Tibial nerve (tissue), 4 donors: ENCODE data around the gene FCHSD2. TPM values are rescaled to one million over a fixed set of nuclear protein-coding genes. Genes with fewer than 3 reads are reported as not detected.
"Not testable (repeated sequence)": the region's sequence is repeated elsewhere in the genome, so short reads cannot be mapped to it uniquely, and the experiment has no call there.

Experiments
- DNase-seq, 2 donors: peaks; one replicate each; pipeline ENCODE4 v3.0.0-alpha.2; 2019; ENCODE audit warnings: low spot score in 2 of 2
- H3K27ac ChIP-seq, 4 donors: fragments of 200-600 bp; sonication (generic) in 3 of 4; one replicate each; pipeline ENCODE4 v1.5.1; 2017 to 2019; ENCODE audit warnings: mild to moderate bottlenecking in 1 of 4
- H3K27me3 ChIP-seq, 2 donors: fragments of 200-600 bp; sonication (generic) in 1 of 2; one replicate each; pipeline versions ENCODE4 v1.5.1 to v1.6.0; 2017 to 2019
- H3K36me3 ChIP-seq, 3 donors: fragments of 200-600 bp; sonication (generic); one replicate each; pipeline ENCODE4 v1.5.1; 2018 to 2019
- H3K4me1 ChIP-seq, 4 donors: fragments of 200-600 bp; sonication (generic) in 3 of 4; one replicate each; pipeline ENCODE4 v1.5.1; 2017 to 2019
- H3K4me3 ChIP-seq, 4 donors: fragments of 200-600 bp; sonication (generic) in 3 of 4; one replicate each; pipeline ENCODE4 v1.5.1; 2017 to 2019; ENCODE audit warnings: mild to moderate bottlenecking in 1 of 4, moderate library complexity in 1 of 4
- H3K9me3 ChIP-seq, 4 donors: fragments of 200-600 bp; sonication (generic) in 3 of 4; one replicate each; pipeline ENCODE4 v1.5.1; 2017 to 2019
- EP300 ChIP-seq, 2 donors: sonication (generic); formaldehyde crosslinking; IDR thresholded peaks; one replicate each; pipeline ENCODE4 v1.6.1; 2017; ENCODE audit warnings: antibody characterized with exemption in 2 of 2, mild to moderate bottlenecking in 1 of 2
- POLR2A ChIP-seq, 2 donors: fragments of 450-650 bp; IDR thresholded peaks; one replicate each; pipeline ENCODE4 v1.6.1; 2017; ENCODE audit warnings: antibody characterized with exemption in 2 of 2, mild to moderate bottlenecking in 2 of 2, moderate library complexity in 2 of 2
- WGBS, 2 donors: methylation state at CpG; one replicate each; pipeline ENCODE4 v1.1.5; 2018; 5-methylcytosine and 5-hydroxymethylcytosine counted together
- total RNA-seq, 4 donors: library from RNA; depleted of rRNA; stranded (reverse); fragments of >200 nt; gene quantifications; one replicate each; pipeline ENCODE4 v1.1.0, GENCODE V29; 2016
- TF ChIP-seq, protein P1 (sequence below), 5 experiments: fragments of 200-600 bp in 3 of 5; fragments of 450-650 bp in 2 of 5; sonication (generic) in 3 of 5; IDR thresholded peaks; one replicate each; pipeline ENCODE4 v1.5.1; 2016 to 2019; ENCODE audit warnings: antibody characterized with exemption in 5 of 5, mild to moderate bottlenecking in 3 of 5, moderate library complexity in 2 of 5

Gene FCHSD2
- total RNA-seq, 4 donors from 2014 or later = 19.5 to 29.1 (median 22.8) TPM

DNA sequence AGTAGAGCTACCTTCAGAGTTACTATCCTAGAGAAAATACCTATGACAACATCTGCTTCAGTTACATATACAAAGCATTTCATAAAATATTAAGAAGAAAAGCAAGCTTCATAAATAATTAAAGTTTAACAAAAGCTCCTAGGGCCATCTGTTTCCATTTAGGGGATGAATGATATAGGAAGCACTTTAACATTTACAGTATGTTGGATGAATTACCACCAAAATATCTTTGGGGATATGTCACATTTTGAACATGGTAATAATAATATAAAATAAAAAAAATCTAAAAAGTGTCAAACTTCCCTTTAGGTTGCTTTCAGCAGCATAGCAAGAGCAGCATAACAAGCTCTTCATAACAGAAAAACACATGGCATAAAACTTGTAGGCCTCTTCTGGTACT lies 223.3 kb downstream of the FCHSD2 start:
- no peaks in the 10 kb centered on the region for H3K27me3 ChIP-seq
- peaks cover 0 to 7% (median 0%) of the 10 kb centered on the region in 4 donors for H3K9me3 ChIP-seq
- DNase-seq = no peak
- peaks cover 0 to 20% (median 2%) of the 10 kb centered on the region in 4 donors for H3K4me1 ChIP-seq
- peaks cover 0 to 7% (median 0%) of the 10 kb centered on the region in 3 donors for H3K36me3 ChIP-seq
- H3K4me3 ChIP-seq = no peak overlapping the region
- TF ChIP-seq, protein P1, sequence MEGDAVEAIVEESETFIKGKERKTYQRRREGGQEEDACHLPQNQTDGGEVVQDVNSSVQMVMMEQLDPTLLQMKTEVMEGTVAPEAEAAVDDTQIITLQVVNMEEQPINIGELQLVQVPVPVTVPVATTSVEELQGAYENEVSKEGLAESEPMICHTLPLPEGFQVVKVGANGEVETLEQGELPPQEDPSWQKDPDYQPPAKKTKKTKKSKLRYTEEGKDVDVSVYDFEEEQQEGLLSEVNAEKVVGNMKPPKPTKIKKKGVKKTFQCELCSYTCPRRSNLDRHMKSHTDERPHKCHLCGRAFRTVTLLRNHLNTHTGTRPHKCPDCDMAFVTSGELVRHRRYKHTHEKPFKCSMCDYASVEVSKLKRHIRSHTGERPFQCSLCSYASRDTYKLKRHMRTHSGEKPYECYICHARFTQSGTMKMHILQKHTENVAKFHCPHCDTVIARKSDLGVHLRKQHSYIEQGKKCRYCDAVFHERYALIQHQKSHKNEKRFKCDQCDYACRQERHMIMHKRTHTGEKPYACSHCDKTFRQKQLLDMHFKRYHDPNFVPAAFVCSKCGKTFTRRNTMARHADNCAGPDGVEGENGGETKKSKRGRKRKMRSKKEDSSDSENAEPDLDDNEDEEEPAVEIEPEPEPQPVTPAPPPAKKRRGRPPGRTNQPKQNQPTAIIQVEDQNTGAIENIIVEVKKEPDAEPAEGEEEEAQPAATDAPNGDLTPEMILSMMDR (IDR thresholded peaks at IDR 0.05) = no peak
- no peak for TF ChIP-seq EP300 (IDR thresholded peaks at IDR 0.05)
- TF ChIP-seq POLR2A (IDR thresholded peaks at IDR 0.05) = no peak
- H3K27ac ChIP-seq = no peak overlapping the region

DNA sequence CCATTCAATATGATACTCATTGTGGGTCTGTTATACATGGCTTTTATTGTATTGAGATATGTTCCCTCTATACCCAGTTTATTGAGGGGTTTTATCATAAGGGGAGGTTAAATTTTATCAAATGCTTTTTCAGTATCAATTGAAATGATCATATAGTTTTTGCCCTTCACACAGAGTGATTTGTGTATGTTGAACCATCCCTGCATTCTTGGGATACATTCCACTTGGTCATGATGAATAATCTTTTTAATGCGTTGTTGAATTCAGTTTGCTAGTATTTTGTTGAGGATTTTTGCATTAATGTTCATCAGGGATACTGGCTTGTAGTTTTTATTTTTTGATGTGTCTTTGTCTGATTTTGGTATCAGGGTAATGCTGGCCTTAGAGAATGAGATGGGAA lies 229.9 kb downstream of the FCHSD2 start:
- TF ChIP-seq, protein P1 (IDR thresholded peaks at IDR 0.05) = no peak
- TF ChIP-seq EP300 (IDR thresholded peaks at IDR 0.05) (no peak), POLR2A (IDR thresholded peaks at IDR 0.05) (no peak)
- 96 to 100% methylated on average over 1 of the region's 1 CpG for WGBS, 2 donors

GRCh38 chr11:72909558-72910388 lies 232.3 kb downstream of the FCHSD2 start:
- DNase-seq, H3K4me3 ChIP-seq, H3K4me1 ChIP-seq, H3K27me3 ChIP-seq, H3K27ac ChIP-seq: not testable (repeated sequence)
- peaks cover 0 to 39% (median 8%) of the 10 kb centered on the region in 4 donors for H3K9me3 ChIP-seq
- 90 to 96% methylated on average over 31 to 32 of the region's 42 CpGs for WGBS, 2 donors
- H3K36me3 ChIP-seq = peaks cover 0 to 19% (median 0%) of the 10 kb centered on the region in 3 donors

More for the DNA sequence above, 229.9 kb downstream of the FCHSD2 start:
- Histone ChIP-seq H3K27ac (no peak overlapping the region), H3K27me3 (no peaks in the 10 kb centered on the region), H3K36me3 (peaks cover 0 to 26% (median 0%) of the 10 kb centered on the region in 3 donors), H3K4me3 (no peak overlapping the region), H3K9me3 (peaks cover 0 to 34% (median 8%) of the 10 kb centered on the region in 4 donors), H3K4me1 (no peaks in the 10 kb centered on the region)
- no peak for DNase-seq

DNA sequence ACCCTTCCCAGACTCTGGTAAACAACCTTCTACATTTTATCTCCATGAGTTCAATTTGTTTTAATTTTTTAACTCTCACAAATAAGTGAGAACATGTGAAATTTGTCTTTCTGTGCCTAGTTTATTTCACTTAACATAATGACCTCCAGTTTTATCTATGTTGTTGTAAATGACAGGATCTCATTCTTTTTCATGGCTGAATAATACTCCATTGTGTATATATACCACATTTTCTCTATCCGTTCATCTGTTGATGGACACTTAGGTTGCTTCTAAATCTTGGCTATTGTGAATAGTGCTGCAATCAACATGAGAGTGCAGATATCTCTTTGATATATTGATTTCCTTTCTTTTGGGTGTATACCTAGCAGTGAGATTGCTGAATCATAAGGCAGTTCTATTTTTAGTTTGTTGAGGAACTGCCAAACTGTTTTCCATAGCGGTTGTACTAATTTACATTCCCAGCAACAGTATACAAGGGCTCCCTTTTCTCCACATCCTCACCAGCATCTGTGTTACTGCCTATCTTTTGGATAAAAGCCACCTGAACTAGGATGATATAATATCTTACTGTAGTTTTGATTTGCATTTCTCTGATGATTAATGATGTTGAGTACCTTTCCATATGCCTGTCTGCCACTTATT lies 234.0 kb downstream of the FCHSD2 start:
- H3K9me3 ChIP-seq = peaks cover 0 to 36% (median 8%) of the 10 kb centered on the region in 4 donors
- no peak overlapping the region for H3K27ac ChIP-seq
- no peak overlapping the region for H3K4me3 ChIP-seq
- 88 to 91% methylated on average over 2 of the region's 2 CpGs for WGBS, 2 donors
- H3K27me3 ChIP-seq = no peaks in the 10 kb centered on the region
- H3K36me3 ChIP-seq = peaks cover 0 to 18% (median 0%) of the 10 kb centered on the region in 3 donors
- TF ChIP-seq EP300 (IDR thresholded peaks at IDR 0.05) (no peak), POLR2A (IDR thresholded peaks at IDR 0.05) (no peak)
- TF ChIP-seq, protein P1 (IDR thresholded peaks at IDR 0.05) = no peak
- DNase-seq = no peak
- H3K4me1 ChIP-seq = no peaks in the 10 kb centered on the region

DNA sequence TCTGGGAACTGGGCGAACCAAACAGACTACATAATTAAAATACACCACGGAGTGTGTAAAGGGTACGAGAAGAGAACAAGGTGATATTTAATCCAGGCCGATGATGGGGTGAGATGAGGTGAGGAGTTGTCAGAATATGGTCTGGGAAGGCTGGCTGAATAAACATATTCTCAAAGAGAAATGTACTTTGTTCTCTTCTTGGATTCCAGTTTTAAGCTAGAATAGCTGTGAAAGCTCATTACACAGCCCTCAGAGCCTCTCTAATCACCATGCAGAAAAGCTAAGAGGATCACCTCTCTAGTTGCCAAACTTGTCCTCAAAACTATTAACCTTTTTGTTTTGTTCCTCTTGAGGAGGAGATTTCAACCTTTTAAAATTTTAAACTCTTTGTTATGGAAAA lies 238.1 kb downstream of the FCHSD2 start:
- Histone ChIP-seq H3K27ac (no peak overlapping the region), H3K4me1 (no peaks in the 10 kb centered on the region), H3K36me3 (peaks cover 0 to 14% (median 0%) of the 10 kb centered on the region in 3 donors), H3K9me3 (peaks cover 0 to 16% (median 0%) of the 10 kb centered on the region in 4 donors), H3K4me3 (no peak overlapping the region), H3K27me3 (no peaks in the 10 kb centered on the region)
- WGBS, 2 donors = 93 to 95% methylated on average over 4 of the region's 4 CpGs
- no peak for DNase-seq
- no peak for TF ChIP-seq POLR2A (IDR thresholded peaks at IDR 0.05)

DNA sequence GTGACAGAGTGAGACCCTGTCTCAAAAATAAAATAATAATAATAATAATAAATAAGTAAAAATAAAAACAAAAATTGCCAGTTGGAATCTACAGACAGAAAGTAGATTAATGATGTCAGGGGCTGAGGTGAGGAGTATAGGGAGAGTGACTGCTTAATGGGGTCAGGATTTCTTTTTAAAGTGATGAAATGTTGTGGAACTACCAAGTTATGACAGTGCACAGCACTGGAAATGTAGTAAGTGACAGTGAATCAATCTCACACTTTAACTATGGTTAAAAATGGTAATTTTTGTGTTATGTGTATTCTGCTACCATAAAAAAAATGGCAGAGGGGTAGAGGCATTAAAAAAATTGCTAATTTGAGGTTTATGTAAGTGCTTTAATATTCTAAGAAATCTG lies 240.7 kb downstream of the FCHSD2 start:
- no peak overlapping the region for H3K27ac ChIP-seq
- H3K9me3 ChIP-seq = peaks cover 0 to 3% (median 0%) of the 10 kb centered on the region in 4 donors
- no peaks in the 10 kb centered on the region for H3K27me3 ChIP-seq
- H3K4me1 ChIP-seq = no peaks in the 10 kb centered on the region
- peaks cover 0 to 20% (median 0%) of the 10 kb centered on the region in 3 donors for H3K36me3 ChIP-seq
- DNase-seq = no peak
- TF ChIP-seq, protein P1 (IDR thresholded peaks at IDR 0.05) = no peak
- TF ChIP-seq EP300 (IDR thresholded peaks at IDR 0.05) (no peak), POLR2A (IDR thresholded peaks at IDR 0.05) (no peak)
- H3K4me3 ChIP-seq = no peak overlapping the region
